Astrocyte (in vitro differentiated cells and primary cell): ENCODE data around the gene RASIP1. TPM values are rescaled to one million over a fixed set of nuclear protein-coding genes. Genes with fewer than 3 reads are reported as not detected.

Experiments
- DNase-seq: peaks from one replicate; pipeline ENCODE4 v3.0.0-alpha.2; 2010; ENCODE audit warnings: low read depth
- FAIRE-seq: peaks from 2 replicates; lab custom pipeline; 2011; peaks lifted over from hg19 to GRCh38; lab: Jason Lieb, UNC
- H2AFZ ChIP-seq: 2 replicates; pipeline ENCODE4 v1.6.0; 2012; ENCODE audit warnings: low read depth, low read length, inconsistent platforms
- H3K27ac ChIP-seq: 2 replicates; pipeline ENCODE4 v1.5.1; 2011; ENCODE audit warnings: low read depth, low read length, inconsistent platforms
- H3K27me3 ChIP-seq: 2 replicates; pipeline ENCODE4 v1.6.0; 2011; ENCODE audit warnings: low read length, inconsistent platforms; ENCODE audit not compliant: insufficient read depth
- H3K36me3 ChIP-seq: 2 replicates; pipeline ENCODE4 v1.5.1; 2011; ENCODE audit warnings: low read length, inconsistent platforms; ENCODE audit not compliant: insufficient read depth
- H3K4me1 ChIP-seq: 2 replicates; pipeline ENCODE4 v1.5.1; 2011; ENCODE audit warnings: low read length, inconsistent platforms; ENCODE audit not compliant: insufficient read depth
- H3K4me2 ChIP-seq: 2 replicates; pipeline ENCODE4 v1.6.0; 2012; ENCODE audit warnings: low read length, inconsistent platforms
- H3K4me3 ChIP-seq: 2 replicates; pipeline ENCODE4 v1.5.1; 2011; ENCODE audit warnings: low read depth, mild to moderate bottlenecking, low read length, inconsistent platforms; ENCODE audit not compliant: insufficient read depth
- H3K79me2 ChIP-seq: 2 replicates; pipeline ENCODE4 v1.6.0; 2012; ENCODE audit warnings: mild to moderate bottlenecking, low read length, inconsistent platforms; ENCODE audit not compliant: insufficient read depth
- H3K9ac ChIP-seq: 2 replicates; pipeline ENCODE4 v1.6.0; 2012; ENCODE audit warnings: mild to moderate bottlenecking, low read length, inconsistent platforms
- H3K9me3 ChIP-seq: 2 replicates; pipeline ENCODE4 v1.5.1; 2012; ENCODE audit warnings: low read depth, mild to moderate bottlenecking, low read length, inconsistent platforms; ENCODE audit not compliant: insufficient read depth
- H4K20me1 ChIP-seq: 2 replicates; pipeline ENCODE4 v1.6.0; 2012; ENCODE audit warnings: low read length, inconsistent platforms; ENCODE audit not compliant: insufficient read depth
- H3K27ac Mint-ChIP-seq: one replicate; pipeline ENCODE4 v1.8.0; 2021; ENCODE audit warnings: mild to moderate bottlenecking, mixed read lengths; ENCODE audit not compliant: unreplicated experiment
- H3K27me3 Mint-ChIP-seq: one replicate; pipeline ENCODE4 v1.8.0; 2021; ENCODE audit warnings: low read depth, mixed read lengths; ENCODE audit not compliant: unreplicated experiment
- H3K36me3 Mint-ChIP-seq: one replicate; pipeline ENCODE4 v1.8.0; 2021; ENCODE audit warnings: low read depth, mixed read lengths; ENCODE audit not compliant: unreplicated experiment
- H3K4me1 Mint-ChIP-seq: one replicate; pipeline ENCODE4 v1.8.0; 2021; ENCODE audit warnings: low read depth, mixed read lengths; ENCODE audit not compliant: unreplicated experiment
- H3K4me3 Mint-ChIP-seq: one replicate; pipeline ENCODE4 v1.8.0; 2021; ENCODE audit warnings: mild to moderate bottlenecking, moderate library complexity, mixed read lengths; ENCODE audit not compliant: unreplicated experiment
- H3K9me3 Mint-ChIP-seq: one replicate; pipeline ENCODE4 v1.8.0; 2021; ENCODE audit warnings: mild to moderate bottlenecking, mixed read lengths; ENCODE audit not compliant: unreplicated experiment
- EZH2 ChIP-seq: IDR thresholded peaks from 2 replicates; pipeline ENCODE4 v1.6.1; 2012; ENCODE audit warnings: mild to moderate bottlenecking, low read length, inconsistent platforms; ENCODE audit not compliant: insufficient read depth
- total RNA-seq: library from RNA; stranded (reverse); gene quantifications from 2 replicates; pipeline ENCODE4 v1.2.1, GENCODE V29; 2021
- TF ChIP-seq, protein P1 (sequence below): IDR thresholded peaks from 2 replicates; pipeline ENCODE4 v1.5.1; 2011; ENCODE audit warnings: low read depth, mild to moderate bottlenecking, inconsistent platforms, low read length, moderate library complexity; ENCODE audit not compliant: insufficient read depth

Gene RASIP1
- total RNA-seq, 1 donor from 2014 or later = 0.68 TPM

DNA sequence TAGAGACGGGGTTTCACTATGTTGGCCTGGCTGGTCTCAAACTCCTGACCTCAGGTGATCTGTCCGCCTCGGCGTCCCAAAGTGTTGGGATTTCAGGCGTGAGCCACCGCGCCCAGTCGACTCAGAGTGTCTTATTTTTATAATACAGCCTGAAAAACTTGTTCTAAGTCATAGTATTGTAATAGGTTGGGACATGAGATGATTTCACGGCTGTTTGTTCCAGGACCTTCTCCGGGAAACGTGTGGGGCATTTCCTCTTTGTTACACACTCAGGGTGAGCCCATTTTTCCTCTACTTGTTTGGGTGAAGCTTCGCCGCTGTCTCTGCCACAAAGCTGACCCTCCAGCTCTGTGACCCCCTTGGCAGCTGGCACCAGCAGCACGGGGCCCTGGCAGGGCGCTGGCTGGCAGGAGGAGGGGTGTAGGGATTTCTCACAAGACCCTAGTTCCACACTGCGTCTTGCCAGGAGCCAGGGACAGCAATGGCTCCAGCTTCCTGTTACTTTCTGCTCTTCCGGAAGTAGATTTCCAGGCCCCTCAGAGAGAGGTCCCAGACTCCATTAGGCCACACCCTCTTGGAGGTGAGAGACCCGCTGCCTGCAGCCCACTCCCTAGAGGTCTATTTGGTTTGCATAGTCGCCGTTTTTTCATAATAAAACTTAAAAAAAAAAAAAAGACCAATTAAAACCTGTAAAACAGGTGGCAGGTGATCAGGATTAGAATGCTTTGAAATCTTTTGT is 30.5 kb upstream of the RASIP1 start:
- Histone ChIP-seq H3K4me3 (no peak overlapping the region), H3K79me2 (no peaks in the 10 kb centered on the region), H3K27me3 (peaks cover 10% of the 10 kb centered on the region), H3K4me1 (no peaks in the 10 kb centered on the region), H3K4me2 (no peak overlapping the region), H3K9ac (no peak overlapping the region), H3K27ac (no peak overlapping the region), H2AFZ (no peak overlapping the region), H3K36me3 (no peaks in the 10 kb centered on the region), H4K20me1 (no peaks in the 10 kb centered on the region), H3K9me3 (no peaks in the 10 kb centered on the region)
- DNase-seq (no peak), FAIRE-seq (no peak)
- peak overlapping the region; percentile 12 for H3K27ac Mint-ChIP-seq
- H3K9me3 Mint-ChIP-seq = peaks cover 3% of the 10 kb centered on the region
- TF ChIP-seq, protein P1, sequence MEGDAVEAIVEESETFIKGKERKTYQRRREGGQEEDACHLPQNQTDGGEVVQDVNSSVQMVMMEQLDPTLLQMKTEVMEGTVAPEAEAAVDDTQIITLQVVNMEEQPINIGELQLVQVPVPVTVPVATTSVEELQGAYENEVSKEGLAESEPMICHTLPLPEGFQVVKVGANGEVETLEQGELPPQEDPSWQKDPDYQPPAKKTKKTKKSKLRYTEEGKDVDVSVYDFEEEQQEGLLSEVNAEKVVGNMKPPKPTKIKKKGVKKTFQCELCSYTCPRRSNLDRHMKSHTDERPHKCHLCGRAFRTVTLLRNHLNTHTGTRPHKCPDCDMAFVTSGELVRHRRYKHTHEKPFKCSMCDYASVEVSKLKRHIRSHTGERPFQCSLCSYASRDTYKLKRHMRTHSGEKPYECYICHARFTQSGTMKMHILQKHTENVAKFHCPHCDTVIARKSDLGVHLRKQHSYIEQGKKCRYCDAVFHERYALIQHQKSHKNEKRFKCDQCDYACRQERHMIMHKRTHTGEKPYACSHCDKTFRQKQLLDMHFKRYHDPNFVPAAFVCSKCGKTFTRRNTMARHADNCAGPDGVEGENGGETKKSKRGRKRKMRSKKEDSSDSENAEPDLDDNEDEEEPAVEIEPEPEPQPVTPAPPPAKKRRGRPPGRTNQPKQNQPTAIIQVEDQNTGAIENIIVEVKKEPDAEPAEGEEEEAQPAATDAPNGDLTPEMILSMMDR = no peak
- TF ChIP-seq EZH2 = no peak
- H3K4me1 Mint-ChIP-seq = peaks cover 4% of the 10 kb centered on the region
- no peaks in the 10 kb centered on the region for H3K36me3 Mint-ChIP-seq
- no peak overlapping the region for H3K4me3 Mint-ChIP-seq
- peaks cover 11% of the 10 kb centered on the region for H3K27me3 Mint-ChIP-seq

DNA sequence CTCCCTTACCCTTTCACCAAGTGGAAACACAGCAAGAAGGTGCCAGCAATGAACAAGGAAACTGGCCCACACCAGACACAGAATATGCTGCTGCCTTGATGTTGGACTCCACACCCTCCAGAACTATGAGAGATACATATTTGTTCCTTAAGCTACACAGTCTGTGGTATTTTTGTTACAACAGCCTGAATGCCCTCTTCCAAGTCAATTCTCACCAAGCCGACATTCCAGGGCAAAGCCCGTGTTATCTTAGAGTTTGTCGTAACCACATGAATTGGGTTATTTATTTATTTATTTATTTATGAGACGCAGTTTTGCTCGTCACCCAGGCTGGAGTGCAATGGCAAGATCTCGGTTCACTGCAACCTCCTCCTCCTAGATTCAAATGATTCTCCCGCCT is 29.9 kb upstream of the RASIP1 start:
- H3K4me2 ChIP-seq = peak overlapping the region; percentile 23
- no peak overlapping the region for H2AFZ ChIP-seq
- TF ChIP-seq, protein P1 = no peak
- no peak for TF ChIP-seq EZH2
- FAIRE-seq (no peak), DNase-seq (peak; percentile 88)
- H4K20me1 ChIP-seq = no peaks in the 10 kb centered on the region
- H3K36me3 ChIP-seq = no peaks in the 10 kb centered on the region
- H3K9me3 ChIP-seq = no peaks in the 10 kb centered on the region
- Mint-ChIP-seq H3K36me3 (no peaks in the 10 kb centered on the region), H3K4me1 (peaks cover 4% of the 10 kb centered on the region), H3K9me3 (peaks cover 3% of the 10 kb centered on the region), H3K4me3 (no peak overlapping the region), H3K27ac (peak overlapping the region; percentile 77), H3K27me3 (peaks cover 15% of the 10 kb centered on the region)
- no peaks in the 10 kb centered on the region for H3K4me1 ChIP-seq
- H3K4me3 ChIP-seq = no peak overlapping the region
- no peak overlapping the region for H3K27ac ChIP-seq
- no peaks in the 10 kb centered on the region for H3K79me2 ChIP-seq
- peaks cover 10% of the 10 kb centered on the region for H3K27me3 ChIP-seq
- H3K9ac ChIP-seq = no peak overlapping the region
